ENCODE measurements around the gene NISCH. TPM values are rescaled to one million over a fixed set of nuclear protein-coding genes. Genes with fewer than 3 reads are reported as not detected.

NISCH gene
- total RNA-seq, 1 experiment from 2014 or later: 104 TPM

DNA sequence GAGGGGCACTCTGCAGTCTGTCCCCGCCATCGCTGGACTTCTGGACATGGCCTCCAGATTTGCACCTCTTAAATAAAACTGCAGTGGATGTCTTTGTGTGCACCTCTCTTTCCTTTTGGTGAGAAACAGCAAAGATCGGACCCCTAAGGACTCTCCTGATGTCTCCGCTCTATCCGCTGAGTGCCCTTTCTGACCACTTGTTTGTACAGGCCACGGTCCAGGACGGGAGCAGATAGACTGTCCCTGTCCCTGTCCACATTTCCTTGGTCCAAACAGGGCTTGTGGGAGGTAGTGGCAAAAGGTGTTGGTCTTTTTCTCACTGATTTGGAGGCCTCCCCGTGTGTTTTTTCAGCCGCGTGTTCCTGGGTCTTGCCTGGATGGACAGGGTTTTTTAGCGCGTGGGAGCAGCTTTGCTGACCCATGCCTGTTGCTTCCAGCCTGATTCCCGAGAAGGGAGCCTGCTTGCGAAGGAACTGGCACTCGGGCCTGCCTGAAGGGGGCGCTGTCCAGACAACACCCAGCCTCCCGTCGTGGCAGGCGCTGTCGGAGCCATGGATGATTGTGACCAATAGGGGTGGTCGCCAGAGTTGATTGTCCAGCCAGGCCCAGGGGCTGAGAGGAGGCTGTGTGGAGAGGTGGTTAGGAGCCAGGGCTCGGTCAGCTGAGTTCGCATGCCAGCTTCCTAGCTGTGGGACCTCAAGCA lies 26.6 kb downstream of the NISCH start:
- no peak overlapping the region for H3K18ac ChIP-seq (ENCODE audit: insufficient read length, low read depth, low read length)
- no peak overlapping the region for H3K9ac ChIP-seq (ENCODE audit: extremely low read depth, insufficient read length, low read length)
- H3K27ac ChIP-seq (ENCODE audit: insufficient read length, low read depth, low read length): no peak overlapping the region
- H3K27me3 Mint-ChIP-seq (ENCODE audit: low read depth): no peaks in the 10 kb centered on the region
- no peak overlapping the region for H2AK5ac ChIP-seq (ENCODE audit: insufficient read length, low read length)
- no peak overlapping the region for H3K14ac ChIP-seq (ENCODE audit: insufficient read depth, low read length)
- H4K91ac ChIP-seq (ENCODE audit: insufficient read length, low read depth, low read length): no peak overlapping the region
- no peaks in the 10 kb centered on the region for H3K9me3 ChIP-seq (ENCODE audit: control insufficient read depth, low read depth, low read length)
- H3K27me3 ChIP-seq (ENCODE audit: insufficient read depth, low read length): no peaks in the 10 kb centered on the region
- H2BK5ac ChIP-seq (ENCODE audit: insufficient read length, low read length): no peak overlapping the region
- no peak overlapping the region for H2BK120ac ChIP-seq (ENCODE audit: low read depth, low read length, poor library complexity, severe bottlenecking)
- H3K4me1 Mint-ChIP-seq: no peaks in the 10 kb centered on the region; a peak in 2 of 4 replicates
- no peak overlapping the region for H3T11ph ChIP-seq (ENCODE audit: low read length)
- H2BK12ac ChIP-seq (ENCODE audit: insufficient read length, low read depth, low read length): no peak overlapping the region
- no peak overlapping the region for H2AFZ ChIP-seq (ENCODE audit: low read length)
- H3K4ac ChIP-seq (ENCODE audit: low read depth, low read length): no peak overlapping the region
- no peak overlapping the region for H4K8ac ChIP-seq (replicated peaks; ENCODE audit: insufficient read length, low read depth, low read length)
- peaks cover 41 to 93% (median 92%) of the 10 kb centered on the region in 3 experiments; a peak in 6 of 7 replicates for H3K36me3 Mint-ChIP-seq (ENCODE audit: insufficient read depth in 1 of 3, low read depth in 3 of 3)
- no peak overlapping the region for H3K4me2 ChIP-seq (ENCODE audit: insufficient read depth, insufficient read length, low read length)
- H2BK20ac ChIP-seq (ENCODE audit: low read depth, low read length, poor library complexity, severe bottlenecking): no peak overlapping the region
- H3K79me1 ChIP-seq (ENCODE audit: insufficient read depth, low read depth, low read length, poor library complexity, severe bottlenecking): no peaks in the 10 kb centered on the region
- TF ChIP-seq, protein P1, sequence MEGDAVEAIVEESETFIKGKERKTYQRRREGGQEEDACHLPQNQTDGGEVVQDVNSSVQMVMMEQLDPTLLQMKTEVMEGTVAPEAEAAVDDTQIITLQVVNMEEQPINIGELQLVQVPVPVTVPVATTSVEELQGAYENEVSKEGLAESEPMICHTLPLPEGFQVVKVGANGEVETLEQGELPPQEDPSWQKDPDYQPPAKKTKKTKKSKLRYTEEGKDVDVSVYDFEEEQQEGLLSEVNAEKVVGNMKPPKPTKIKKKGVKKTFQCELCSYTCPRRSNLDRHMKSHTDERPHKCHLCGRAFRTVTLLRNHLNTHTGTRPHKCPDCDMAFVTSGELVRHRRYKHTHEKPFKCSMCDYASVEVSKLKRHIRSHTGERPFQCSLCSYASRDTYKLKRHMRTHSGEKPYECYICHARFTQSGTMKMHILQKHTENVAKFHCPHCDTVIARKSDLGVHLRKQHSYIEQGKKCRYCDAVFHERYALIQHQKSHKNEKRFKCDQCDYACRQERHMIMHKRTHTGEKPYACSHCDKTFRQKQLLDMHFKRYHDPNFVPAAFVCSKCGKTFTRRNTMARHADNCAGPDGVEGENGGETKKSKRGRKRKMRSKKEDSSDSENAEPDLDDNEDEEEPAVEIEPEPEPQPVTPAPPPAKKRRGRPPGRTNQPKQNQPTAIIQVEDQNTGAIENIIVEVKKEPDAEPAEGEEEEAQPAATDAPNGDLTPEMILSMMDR (conservative IDR thresholded peaks at IDR 0.05): peak; percentile 90
- WGBS (ENCODE audit: extremely low coverage, insufficient read length, low lambda C conversion rate): no CpG with 5 or more reads among the region's 23 CpGs
- H4K5ac ChIP-seq (ENCODE audit: insufficient read length, low read depth, low read length): no peak overlapping the region
- no peak overlapping the region for H3K56ac ChIP-seq (ENCODE audit: insufficient read length, low read depth, low read length)
- no peak overlapping the region for H2BK15ac ChIP-seq (ENCODE audit: low read depth, low read length)
- H3K4me1 ChIP-seq (ENCODE audit: insufficient read depth, low read length): no peaks in the 10 kb centered on the region
- peak; percentile 88 for DNase-seq
- no peaks in the 10 kb centered on the region for H4K20me1 ChIP-seq (ENCODE audit: control insufficient read depth, insufficient read depth, insufficient read length)
- H3K9me3 Mint-ChIP-seq: no peaks in the 10 kb centered on the region
- H3K23ac ChIP-seq (ENCODE audit: insufficient read length, low read depth, low read length): no peak overlapping the region
- H3K4me3 Mint-ChIP-seq: no peak overlapping the region
- no peaks in the 10 kb centered on the region for H3K79me2 ChIP-seq (ENCODE audit: insufficient read depth, low read length)
- peak overlapping the region; percentile 25 to 51 (median 34); a peak in 3 of 7 replicates for H3K27ac Mint-ChIP-seq
- no peaks in the 10 kb centered on the region for H3K23me2 ChIP-seq (ENCODE audit: insufficient read length, low read depth, low read length, poor library complexity, severe bottlenecking)

Measured in H9 (cell line).